Measurements from ENCODE around the gene TTC33.
"Not testable (repeated sequence)": the region's sequence is repeated elsewhere in the genome, so short reads cannot be mapped to it uniquely, and the experiment has no call there.

TTC33 gene

DNA sequence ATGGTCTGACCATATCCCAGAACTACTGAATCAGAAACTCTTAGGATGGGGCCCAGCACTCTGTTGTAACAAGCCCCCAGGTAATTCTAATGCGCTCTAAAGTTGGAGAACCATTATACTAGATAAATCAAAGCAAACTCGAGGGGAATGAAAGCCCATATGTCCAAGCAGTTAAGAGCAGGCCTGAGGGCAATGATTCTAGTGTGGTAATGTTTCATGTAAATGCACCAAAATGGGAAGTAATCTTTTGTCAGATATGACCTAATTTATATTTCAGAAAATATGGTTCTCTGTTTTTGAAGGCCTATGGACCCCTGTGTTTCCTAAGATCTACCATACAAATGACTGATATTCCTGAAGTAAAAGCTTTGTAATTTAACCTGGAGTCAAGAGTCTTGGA, 184.0 kb downstream of the TTC33 start:
- no peak for DNase-seq (ENCODE audit: extremely low read depth, low read depth)
- TF ChIP-seq, protein P1, sequence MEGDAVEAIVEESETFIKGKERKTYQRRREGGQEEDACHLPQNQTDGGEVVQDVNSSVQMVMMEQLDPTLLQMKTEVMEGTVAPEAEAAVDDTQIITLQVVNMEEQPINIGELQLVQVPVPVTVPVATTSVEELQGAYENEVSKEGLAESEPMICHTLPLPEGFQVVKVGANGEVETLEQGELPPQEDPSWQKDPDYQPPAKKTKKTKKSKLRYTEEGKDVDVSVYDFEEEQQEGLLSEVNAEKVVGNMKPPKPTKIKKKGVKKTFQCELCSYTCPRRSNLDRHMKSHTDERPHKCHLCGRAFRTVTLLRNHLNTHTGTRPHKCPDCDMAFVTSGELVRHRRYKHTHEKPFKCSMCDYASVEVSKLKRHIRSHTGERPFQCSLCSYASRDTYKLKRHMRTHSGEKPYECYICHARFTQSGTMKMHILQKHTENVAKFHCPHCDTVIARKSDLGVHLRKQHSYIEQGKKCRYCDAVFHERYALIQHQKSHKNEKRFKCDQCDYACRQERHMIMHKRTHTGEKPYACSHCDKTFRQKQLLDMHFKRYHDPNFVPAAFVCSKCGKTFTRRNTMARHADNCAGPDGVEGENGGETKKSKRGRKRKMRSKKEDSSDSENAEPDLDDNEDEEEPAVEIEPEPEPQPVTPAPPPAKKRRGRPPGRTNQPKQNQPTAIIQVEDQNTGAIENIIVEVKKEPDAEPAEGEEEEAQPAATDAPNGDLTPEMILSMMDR (IDR thresholded peaks at IDR 0.05; ENCODE audit: low read depth, low read length), result no peak

DNA sequence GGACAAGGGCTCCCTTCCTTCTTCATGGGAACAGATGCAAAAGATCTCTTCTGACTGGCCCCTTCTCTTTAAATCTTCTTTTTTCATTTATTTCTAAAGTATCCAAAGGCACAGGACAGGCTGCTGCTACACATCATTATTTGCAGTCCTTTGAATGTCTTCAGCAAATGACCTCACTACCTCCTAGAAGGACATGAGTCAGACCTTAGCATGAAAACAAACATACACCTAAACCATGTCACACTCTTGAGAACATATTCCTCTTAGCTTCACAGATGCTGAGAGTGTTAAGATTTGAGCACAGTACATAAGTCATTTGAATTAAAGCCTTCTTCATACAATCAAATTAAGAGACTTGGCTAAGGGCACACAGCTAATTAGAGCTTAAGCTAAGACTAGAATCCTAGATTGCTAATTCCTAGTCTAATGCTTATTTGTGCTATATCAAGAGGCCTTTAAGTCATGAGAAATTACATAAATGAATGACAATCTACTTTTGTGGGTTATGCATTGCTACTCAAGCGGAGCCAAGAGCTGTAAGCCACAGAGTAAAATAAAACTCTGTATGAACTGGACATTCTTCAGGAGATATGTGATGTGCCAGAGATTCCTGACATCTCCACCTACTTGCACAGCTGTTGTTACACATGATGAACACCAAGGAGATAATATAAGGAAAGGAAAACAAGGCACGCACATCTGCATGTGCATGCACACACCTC, 185.2 kb downstream of the TTC33 start:
- DNase-seq (ENCODE audit: extremely low read depth, low read depth), result no peak

DNA sequence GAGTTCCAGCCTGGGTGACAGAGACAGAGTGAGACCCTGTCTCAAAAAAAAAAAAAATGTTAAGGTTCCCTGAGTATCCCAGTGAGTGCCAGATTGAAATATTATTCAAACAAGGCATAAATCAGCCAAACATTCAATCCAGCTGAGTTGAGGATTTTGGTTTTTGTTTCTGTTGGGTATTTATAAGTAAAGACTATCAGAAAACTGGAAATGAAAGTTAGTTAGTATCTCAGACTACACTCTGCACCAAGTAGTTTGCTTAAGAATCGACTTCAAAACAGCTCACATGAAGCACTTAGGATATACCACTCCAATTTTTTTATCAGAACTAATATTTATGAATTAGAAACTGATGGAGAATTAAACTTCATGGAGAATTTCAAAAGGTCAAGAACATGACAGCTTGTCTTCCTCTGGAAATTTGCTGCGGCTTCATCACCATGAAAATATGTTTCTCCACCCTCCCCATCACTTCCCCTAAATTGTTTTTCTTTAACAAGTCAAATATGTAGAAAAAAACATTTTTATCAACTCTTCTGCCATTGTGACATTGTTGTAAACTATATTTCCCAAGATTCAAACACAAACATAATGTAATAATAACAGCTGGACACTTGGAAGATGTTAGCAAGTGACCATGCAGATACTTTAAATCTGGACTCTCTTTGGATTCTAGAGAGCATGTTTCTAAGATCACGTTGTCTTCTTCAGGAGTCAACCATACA, 186.1 kb downstream of the TTC33 start:
- TF ChIP-seq, protein P1 (IDR thresholded peaks at IDR 0.05; ENCODE audit: low read depth, low read length), result no peak
- DNase-seq (ENCODE audit: extremely low read depth, low read depth), result no peak

More for the DNA sequence above, 185.2 kb downstream of the TTC33 start:
- TF ChIP-seq, protein P1 (IDR thresholded peaks at IDR 0.05; ENCODE audit: low read depth, low read length), result no peak

DNA sequence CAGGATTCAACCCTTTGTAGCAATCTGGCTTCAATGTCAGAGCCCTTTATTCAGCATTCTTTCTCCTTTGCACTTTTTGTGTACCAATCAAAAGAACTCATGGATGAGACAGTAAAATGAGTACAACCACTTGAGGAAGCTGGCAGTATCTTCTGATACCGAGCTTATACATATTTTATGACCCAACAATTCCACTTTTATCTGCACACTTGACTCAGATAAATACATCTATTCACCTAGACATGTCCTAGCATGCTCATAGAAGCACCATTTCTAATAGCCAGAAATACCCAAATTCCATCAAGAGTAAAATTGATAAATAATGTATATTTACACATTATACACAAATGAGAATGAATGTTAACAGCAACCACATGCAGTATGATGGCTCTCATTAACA, 187.2 kb downstream of the TTC33 start:
- TF ChIP-seq, protein P1 (IDR thresholded peaks at IDR 0.05; ENCODE audit: low read depth, low read length), result no peak
- DNase-seq (ENCODE audit: extremely low read depth, low read depth), result no peak

DNA sequence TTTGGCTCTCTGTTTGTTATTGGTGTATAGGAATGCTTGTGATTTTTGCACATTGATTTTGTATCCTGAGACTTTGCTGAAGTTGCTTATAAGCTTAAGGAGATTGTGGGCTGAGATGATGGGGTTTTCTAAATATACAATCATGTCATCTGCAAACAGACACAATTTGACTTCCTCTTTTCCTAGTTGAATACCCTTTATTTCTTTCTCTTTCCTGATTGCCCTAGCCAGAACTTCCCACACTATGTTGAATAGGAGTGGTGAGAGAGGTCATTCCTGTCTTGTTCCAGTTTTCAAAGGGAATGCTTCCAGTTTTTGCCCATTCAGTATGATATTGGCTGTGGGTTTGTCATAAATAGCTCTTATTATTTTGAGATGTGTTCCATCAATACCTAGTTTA, 192.6 kb downstream of the TTC33 start:
- not testable (repeated sequence) for DNase-seq (ENCODE audit: extremely low read depth, low read depth)

DNA sequence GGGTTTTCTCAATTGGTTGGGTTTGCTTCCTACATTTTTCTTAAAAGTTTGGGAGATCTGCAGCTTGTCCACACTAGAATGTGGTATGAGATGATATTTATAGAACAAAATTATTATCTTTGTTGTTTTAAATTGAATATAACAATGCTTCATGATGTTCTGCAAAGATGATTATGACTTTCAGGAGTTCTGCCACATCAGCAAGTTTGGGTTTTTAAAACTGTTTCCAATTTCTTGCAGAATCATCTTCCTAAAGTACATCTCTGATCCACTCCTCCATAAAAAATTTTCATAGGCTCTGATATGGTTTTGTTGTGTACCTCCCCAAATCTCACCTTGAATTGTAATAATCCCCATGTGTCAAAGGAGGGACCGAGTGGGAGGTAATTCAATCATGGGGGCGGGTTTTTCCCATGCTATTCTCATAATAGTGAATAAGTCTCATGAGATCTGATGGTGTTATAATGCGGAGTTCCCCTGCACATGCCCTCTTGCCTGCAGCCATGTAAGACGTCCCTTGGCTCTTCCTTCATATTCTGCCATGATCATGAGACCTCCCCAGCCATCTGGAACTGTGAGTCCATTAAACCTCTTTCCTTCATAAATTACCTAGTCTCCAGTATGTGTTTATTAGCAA, 195.2 kb downstream of the TTC33 start:
- TF ChIP-seq, protein P1 (IDR thresholded peaks at IDR 0.05; ENCODE audit: low read depth, low read length), result no peak
- DNase-seq (ENCODE audit: extremely low read depth, low read depth), result no peak

DNA sequence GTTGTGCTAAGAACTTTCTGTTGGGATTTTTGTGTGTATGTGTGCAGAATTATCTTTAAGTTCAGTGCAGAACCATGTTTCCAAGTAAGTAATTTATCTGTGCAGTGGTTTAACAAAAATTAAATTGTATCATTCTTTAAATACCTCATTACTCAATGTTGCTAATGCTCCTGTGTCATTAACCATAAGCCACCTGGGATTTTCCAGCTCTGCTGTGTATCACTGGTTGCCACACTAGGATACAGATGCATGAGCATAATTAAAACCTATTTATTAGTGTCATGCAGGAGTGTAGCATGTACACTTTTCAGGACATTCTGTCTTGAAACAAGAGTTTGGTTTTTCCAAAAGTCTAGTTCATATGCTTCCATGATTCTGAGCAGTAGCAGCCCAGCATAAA, 196.5 kb downstream of the TTC33 start:
- TF ChIP-seq, protein P1 (IDR thresholded peaks at IDR 0.05; ENCODE audit: low read depth, low read length), result no peak
- DNase-seq (ENCODE audit: extremely low read depth, low read depth), result no peak

Data from AG09319 (cell line).